Measurements from ENCODE around the gene NDUFS7.
"Not testable (repeated sequence)": the region's sequence is repeated elsewhere in the genome, so short reads cannot be mapped to it uniquely, and the experiment has no call there.

NDUFS7 gene

GRCh38 chr19:1416014-1416841 lies 32.5 kb downstream of the NDUFS7 start:
- DNase-seq, result peak in 4 of 51 donors; percentile 15 to 55 (median 32)

GRCh38 chr19:1417145-1417544 lies 33.4 kb downstream of the NDUFS7 start:
- DNase-seq, result peak in 14 of 51 donors; percentile 8 to 49 (median 31)

GRCh38 chr19:1417681-1418495 lies 34.2 kb downstream of the NDUFS7 start:
- DNase-seq, result peak in 4 of 51 donors; percentile 17 to 39 (median 28)

GRCh38 chr19:1418496-1418775 lies 34.7 kb downstream of the NDUFS7 start:
- DNase-seq, result no peak

- no peak for DNase-seq
Measured at GRCh38 chr19:1418951-1419738, 35.4 kb downstream of the NDUFS7 start.

GRCh38 chr19:1420085-1420484 lies 36.4 kb downstream of the NDUFS7 start:
- DNase-seq, result not testable (repeated sequence)

- no peak for DNase-seq
Measured at GRCh38 chr19:1420590-1420989, 36.9 kb downstream of the NDUFS7 start.

GRCh38 chr19:1421218-1421957 lies 37.7 kb downstream of the NDUFS7 start:
- no peak for DNase-seq

GRCh38 chr19:1421958-1422305 lies 38.2 kb downstream of the NDUFS7 start:
- no peak for DNase-seq

GRCh38 chr19:1422360-1422759 lies 38.7 kb downstream of the NDUFS7 start:
- no peak for DNase-seq

GRCh38 chr19:1422943-1423342 lies 39.2 kb downstream of the NDUFS7 start:
- DNase-seq, result no peak

GRCh38 chr19:1423436-1424191 lies 39.9 kb downstream of the NDUFS7 start:
- DNase-seq, result no peak

GRCh38 chr19:1424192-1424955 lies 40.7 kb downstream of the NDUFS7 start:
- DNase-seq, result no peak

- no peak for DNase-seq
Measured at GRCh38 chr19:1425102-1425837, 41.6 kb downstream of the NDUFS7 start.

- no peak for DNase-seq
Measured at GRCh38 chr19:1425902-1426301, 42.2 kb downstream of the NDUFS7 start.

GRCh38 chr19:1426736-1427135 lies 43.0 kb downstream of the NDUFS7 start:
- no peak for DNase-seq

- DNase-seq, result peak in 16 of 51 donors; percentile 9 to 48 (median 38)
Measured at GRCh38 chr19:1427221-1427920, 43.7 kb downstream of the NDUFS7 start.

GRCh38 chr19:1428738-1429391 lies 45.2 kb downstream of the NDUFS7 start:
- DNase-seq, result no peak

Measured in hypothalamus (tissue), 51 donors.